SU-DHL-6 (cell line): ENCODE results near the gene BATF2.

Experiments used
- CTCF ChIP-seq: fragments of 200-600 bp; sonication (generic); IDR thresholded peaks from one replicate; pipeline ENCODE4 v1.5.1; 2017; ENCODE audit warnings: antibody characterized with exemption, mild to moderate bottlenecking, low read length, moderate library complexity; ENCODE audit not compliant: insufficient read depth, poor library complexity, severe bottlenecking
- EZH2phosphoT487 ChIP-seq: fragments of 200-600 bp; sonication (generic), shearing (Covaris generic); conservative IDR thresholded peaks from 2 replicates; pipeline ENCODE4 v1.6.1; 2018; ENCODE audit warnings: mild to moderate bottlenecking, antibody characterized with exemption, low read length, moderate library complexity, mixed read lengths

GRCh38 chr11:64998141-64998540, 1.4 kb upstream of the BATF2 start:
- TF ChIP-seq CTCF (no peak), EZH2phosphoT487 (no peak)
